Activated T-cell treated with anti-CD3 and anti-CD28 coated beads, Interleukin-2, amount 50 U/mL, for 24 hours (primary cell): Measurements from ENCODE around the gene PDCD4.
"Not testable (repeated sequence)": the region's sequence is repeated elsewhere in the genome, so short reads cannot be mapped to it uniquely, and the experiment has no call there.

Experiments used
- DNase-seq: peaks from one replicate; pipeline ENCODE4 v3.0.0-alpha.2; 2020
- H3K27ac Mint-ChIP-seq: 2 replicates; pipeline ENCODE4 v1.8.0; 2020; ENCODE audit warnings: mild to moderate bottlenecking, mixed read lengths
- H3K27me3 Mint-ChIP-seq: 2 replicates; pipeline ENCODE4 v1.8.0; 2020; ENCODE audit warnings: mixed read lengths
- H3K36me3 Mint-ChIP-seq: 2 replicates; pipeline ENCODE4 v1.8.0; 2020; ENCODE audit warnings: low read depth, mixed read lengths
- H3K4me1 Mint-ChIP-seq: 2 replicates; pipeline ENCODE4 v1.8.0; 2020; ENCODE audit warnings: low read depth, mixed read lengths
- H3K4me3 Mint-ChIP-seq: 2 replicates; pipeline ENCODE4 v1.8.0; 2020; ENCODE audit warnings: mild to moderate bottlenecking, moderate library complexity, mixed read lengths
- H3K9me3 Mint-ChIP-seq: 2 replicates; pipeline ENCODE4 v1.8.0; 2020; ENCODE audit warnings: mixed read lengths

PDCD4 gene

DNA sequence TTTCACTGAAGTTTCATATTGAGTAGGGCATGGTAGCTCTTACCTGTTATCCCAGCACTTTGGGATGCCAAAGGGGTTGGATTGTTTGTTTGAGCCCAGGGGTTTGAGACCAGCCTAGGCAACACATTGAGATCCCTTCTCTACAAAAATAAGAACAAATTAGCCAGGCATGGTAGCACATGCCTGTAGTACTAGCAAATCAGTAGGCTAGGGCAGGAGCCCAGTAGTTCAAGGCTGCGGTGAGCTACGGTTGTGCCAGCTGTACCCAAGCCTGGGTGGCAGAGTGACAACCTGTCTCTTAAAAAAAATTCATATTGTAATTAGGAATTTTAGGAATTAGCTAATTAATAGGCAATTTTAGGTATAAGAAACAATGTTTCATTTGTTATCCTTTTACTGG is 29.3 kb downstream of the PDCD4 start:
- Mint-ChIP-seq H3K9me3 (no peaks in the 10 kb centered on the region), H3K4me1 (peaks cover 63% of the 10 kb centered on the region), H3K36me3 (peaks cover 72% of the 10 kb centered on the region), H3K27ac (peak overlapping the region; percentile 78), H3K27me3 (no peaks in the 10 kb centered on the region), H3K4me3 (no peak overlapping the region)
- DNase-seq: no peak

- Mint-ChIP-seq H3K27ac (peak overlapping the region; percentile 78), H3K36me3 (peaks cover 69% of the 10 kb centered on the region), H3K4me1 (peaks cover 53% of the 10 kb centered on the region), H3K4me3 (no peak overlapping the region), H3K9me3 (no peaks in the 10 kb centered on the region), H3K27me3 (no peaks in the 10 kb centered on the region)
- DNase-seq: no peak
Measured at GRCh38 chr10:110901954-110902819, 30.5 kb downstream of the PDCD4 start.

GRCh38 chr10:110903280-110904278 is 31.9 kb downstream of the PDCD4 start:
- H3K27ac Mint-ChIP-seq: peak overlapping the region; percentile 78
- no peak for DNase-seq
- no peaks in the 10 kb centered on the region for H3K27me3 Mint-ChIP-seq
- no peak overlapping the region for H3K4me3 Mint-ChIP-seq
- no peaks in the 10 kb centered on the region for H3K9me3 Mint-ChIP-seq
- peaks cover 47% of the 10 kb centered on the region for H3K4me1 Mint-ChIP-seq
- peaks cover 60% of the 10 kb centered on the region for H3K36me3 Mint-ChIP-seq

GRCh38 chr10:110910138-110910537 is 38.4 kb downstream of the PDCD4 start:
- DNase-seq: no peak
- H3K36me3 Mint-ChIP-seq: peaks cover 40% of the 10 kb centered on the region
- H3K4me1 Mint-ChIP-seq: peaks cover 25% of the 10 kb centered on the region
- H3K27ac Mint-ChIP-seq: no peak overlapping the region
- H3K4me3 Mint-ChIP-seq: no peak overlapping the region
- no peaks in the 10 kb centered on the region for H3K27me3 Mint-ChIP-seq
- no peaks in the 10 kb centered on the region for H3K9me3 Mint-ChIP-seq

DNA sequence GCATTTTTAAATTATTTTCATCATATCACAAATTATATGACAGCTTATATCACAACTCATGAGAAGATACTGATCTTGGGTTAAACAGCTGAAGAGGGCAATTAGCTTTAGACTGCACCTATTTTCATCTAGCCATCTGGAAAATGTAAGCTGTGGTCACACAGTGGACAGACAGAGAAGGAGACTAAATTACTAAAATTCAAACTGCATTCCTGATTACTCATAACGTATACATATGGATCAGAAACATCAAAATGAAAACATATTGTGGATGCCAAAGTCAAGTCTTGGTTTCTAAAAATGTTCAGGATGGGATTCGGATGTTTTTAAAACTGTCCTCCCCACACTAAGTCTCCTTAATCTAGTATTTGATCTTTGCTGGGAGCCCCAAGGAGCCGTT is 40.6 kb downstream of the PDCD4 start:
- no peak overlapping the region for H3K27ac Mint-ChIP-seq

DNA sequence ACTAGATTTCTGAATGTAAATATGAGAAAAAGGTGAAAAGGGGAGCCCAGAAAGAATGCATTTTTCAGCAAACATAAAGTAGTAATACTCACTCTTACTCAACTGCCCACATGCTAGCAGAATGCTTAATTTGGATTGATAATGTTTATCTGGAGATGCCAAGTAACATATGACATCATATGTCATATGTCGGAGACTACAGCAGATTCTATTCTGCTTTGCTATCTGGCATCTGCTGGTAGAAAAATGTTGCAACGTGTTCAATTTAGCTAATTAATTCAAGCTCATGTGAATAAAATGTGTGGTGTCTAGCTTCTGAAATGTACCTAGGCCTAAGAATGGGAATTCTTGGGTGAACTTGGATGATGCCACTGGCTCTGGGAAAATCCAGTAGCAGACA is 42.7 kb downstream of the PDCD4 start:
- Mint-ChIP-seq H3K4me1 (peaks cover 40% of the 10 kb centered on the region), H3K27ac (peak overlapping the region; percentile 26), H3K27me3 (no peaks in the 10 kb centered on the region), H3K9me3 (no peaks in the 10 kb centered on the region), H3K4me3 (no peak overlapping the region), H3K36me3 (peaks cover 61% of the 10 kb centered on the region)
- no peak for DNase-seq

More for the DNA sequence above, 40.6 kb downstream of the PDCD4 start:
- Mint-ChIP-seq H3K4me3 (no peak overlapping the region), H3K4me1 (peaks cover 40% of the 10 kb centered on the region), H3K9me3 (no peaks in the 10 kb centered on the region), H3K27me3 (no peaks in the 10 kb centered on the region), H3K36me3 (peaks cover 48% of the 10 kb centered on the region)
- no peak for DNase-seq

DNA sequence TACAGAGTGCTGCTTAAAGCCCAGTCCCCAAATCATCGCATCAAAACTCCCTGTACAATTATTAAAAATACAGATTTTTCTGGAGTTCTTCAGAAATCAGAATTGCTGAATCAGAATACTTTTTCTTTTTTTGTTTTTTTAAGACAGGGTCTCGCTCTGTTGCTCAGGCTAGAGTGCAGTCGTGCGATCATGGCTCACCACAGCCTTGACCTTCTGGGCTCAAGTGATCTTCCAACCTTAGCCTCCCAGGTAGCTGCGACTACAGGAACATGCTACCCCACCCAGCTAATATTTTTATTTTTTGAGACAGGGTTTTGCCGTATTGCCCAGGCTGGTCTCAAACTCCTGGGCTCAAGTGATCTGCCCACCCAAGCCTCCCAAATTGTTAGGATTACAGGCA is 43.3 kb downstream of the PDCD4 start:
- Mint-ChIP-seq H3K36me3 (peaks cover 61% of the 10 kb centered on the region), H3K27ac (no peak overlapping the region), H3K4me3 (no peak overlapping the region), H3K9me3 (no peaks in the 10 kb centered on the region), H3K4me1 (peaks cover 39% of the 10 kb centered on the region), H3K27me3 (no peaks in the 10 kb centered on the region)
- DNase-seq: no peak

- H3K27me3 Mint-ChIP-seq, DNase-seq, H3K4me3 Mint-ChIP-seq, H3K9me3 Mint-ChIP-seq: not testable (repeated sequence)
- Mint-ChIP-seq H3K4me1 (peaks cover 35% of the 10 kb centered on the region), H3K27ac (peak overlapping the region; percentile 23), H3K36me3 (peaks cover 61% of the 10 kb centered on the region)
Measured at GRCh38 chr10:110915600-110915999, 43.9 kb downstream of the PDCD4 start.

GRCh38 chr10:110916554-110917346 is 45.0 kb downstream of the PDCD4 start:
- H3K36me3 Mint-ChIP-seq: peaks cover 53% of the 10 kb centered on the region
- H3K27ac Mint-ChIP-seq: peak overlapping the region; percentile 67
- DNase-seq: no peak
- H3K4me1 Mint-ChIP-seq: peaks cover 41% of the 10 kb centered on the region
- H3K4me3 Mint-ChIP-seq: peak overlapping the region; percentile 87
- no peaks in the 10 kb centered on the region for H3K9me3 Mint-ChIP-seq
- no peaks in the 10 kb centered on the region for H3K27me3 Mint-ChIP-seq

GRCh38 chr10:110918269-110918642 is 46.5 kb downstream of the PDCD4 start:
- H3K4me1 Mint-ChIP-seq: peaks cover 48% of the 10 kb centered on the region

GRCh38 chr10:110918643-110919348 is 47.1 kb downstream of the PDCD4 start, which contains the start of gene BBIP1:
BBIP1 (minus strand) TSS chr10:110919180; CDS start chr10:110918157, 1,023 bp downstream.
- Mint-ChIP-seq H3K27me3 (no peaks in the 10 kb centered on the region), H3K4me3 (peak within 1 kb of the TSS; percentile 87), H3K27ac (peak within 1 kb of the TSS; percentile 100), H3K36me3 (peaks cover 43% of the 10 kb centered on the region), H3K4me1 (peaks cover 52% of the 10 kb centered on the region), H3K9me3 (no peaks in the 10 kb centered on the region)
- peak; percentile 89 for DNase-seq

More at GRCh38 chr10:110918269-110918642, 46.5 kb downstream of the PDCD4 start:
- peak overlapping the region; percentile 100 for H3K27ac Mint-ChIP-seq
- no peaks in the 10 kb centered on the region for H3K9me3 Mint-ChIP-seq
- no peaks in the 10 kb centered on the region for H3K27me3 Mint-ChIP-seq
- peak overlapping the region; percentile 87 for H3K4me3 Mint-ChIP-seq
- no peak for DNase-seq
- H3K36me3 Mint-ChIP-seq: peaks cover 44% of the 10 kb centered on the region

DNA sequence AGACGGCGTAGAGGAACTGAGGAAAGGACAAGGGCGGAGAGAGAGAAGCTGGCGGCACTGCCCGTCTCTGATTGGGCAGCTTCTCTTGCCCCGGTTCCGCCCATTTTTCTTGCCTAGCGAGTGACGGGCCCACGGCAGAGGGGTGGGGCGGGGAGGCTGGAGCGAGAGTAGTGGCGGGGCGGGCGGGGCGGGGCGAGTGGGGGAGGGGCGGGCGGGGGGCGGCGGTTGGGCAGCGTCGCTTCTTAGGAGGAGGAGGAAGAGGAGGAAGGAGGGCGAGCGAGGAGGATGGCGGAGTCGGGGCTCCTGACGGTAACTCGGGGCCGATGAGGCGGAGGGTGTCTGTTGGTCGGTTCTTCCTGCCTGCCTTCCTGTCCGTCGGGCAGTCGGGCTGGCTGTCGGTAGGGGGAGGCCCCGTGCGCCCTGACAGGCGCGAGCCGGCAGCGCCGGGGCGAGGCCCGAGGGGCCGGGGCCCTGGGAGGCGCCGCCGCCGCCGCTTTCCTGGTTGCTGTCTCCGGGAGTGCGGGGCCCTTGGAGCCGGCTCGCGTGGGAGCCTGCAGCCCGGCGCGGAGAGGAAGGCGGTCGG is 47.7 kb downstream of the PDCD4 start, which contains the start of gene SHOC2:
SHOC2 (plus strand) TSS at position 256 of the 583 bp plus-strand sequence. CDS start 44,755 bp downstream, outside the sequence.
- DNase-seq: peak; percentile 95
- H3K36me3 Mint-ChIP-seq: peaks cover 40% of the 10 kb centered on the region
- H3K4me3 Mint-ChIP-seq: peak within 1 kb of the TSS; percentile 87
- no peaks in the 10 kb centered on the region for H3K27me3 Mint-ChIP-seq
- H3K4me1 Mint-ChIP-seq: peaks cover 53% of the 10 kb centered on the region
- peak within 1 kb of the TSS; percentile 100 for H3K27ac Mint-ChIP-seq
- no peaks in the 10 kb centered on the region for H3K9me3 Mint-ChIP-seq
